ENCODE data around the gene HRH2.

HRH2 gene

DNA sequence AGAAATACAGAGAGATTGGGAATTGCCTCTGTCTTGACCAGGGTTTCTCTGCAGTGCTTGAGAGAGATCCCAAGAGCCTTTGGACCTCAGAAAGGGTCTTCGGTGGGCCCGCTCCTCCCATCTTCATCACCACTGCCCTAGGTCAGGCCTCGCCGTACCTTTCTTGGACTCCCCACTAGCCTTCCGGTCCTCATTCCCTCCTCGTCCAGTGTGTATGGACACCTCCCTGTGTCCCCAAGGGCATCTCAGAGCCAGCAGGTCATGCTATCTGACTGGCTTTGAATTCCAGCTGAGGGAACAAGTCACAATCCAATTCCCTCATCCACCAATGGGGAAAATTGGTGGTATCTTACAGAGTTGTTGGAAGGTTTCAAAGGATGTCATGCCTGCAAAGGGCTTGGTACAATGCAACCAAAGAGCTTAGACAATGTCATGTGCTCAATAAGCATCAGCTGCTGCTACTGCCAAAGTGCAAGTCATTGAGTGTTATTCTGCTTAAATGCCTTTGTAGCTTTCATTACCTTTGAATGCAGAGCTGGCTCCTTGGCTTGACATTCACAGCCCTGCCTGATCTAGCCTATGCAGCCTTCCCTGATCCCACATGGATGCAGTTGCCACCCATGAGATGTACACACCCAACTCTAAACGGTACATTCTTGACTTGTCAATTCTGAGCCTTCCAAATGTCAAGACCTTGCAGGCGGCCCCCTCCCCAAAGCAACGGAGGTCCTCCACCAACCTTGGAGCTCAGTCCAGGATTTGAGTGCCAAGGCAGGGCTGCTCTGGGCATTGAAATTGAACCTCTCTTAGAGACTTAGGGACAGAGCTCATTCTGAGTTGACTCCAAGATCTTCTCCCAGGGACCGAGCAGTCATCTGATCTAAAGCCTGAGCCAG is 58.0 kb downstream of the HRH2 start:
- TF ChIP-seq GATA2 (IDR thresholded peaks at IDR 0.05; ENCODE audit: low read depth, low read length) (no peak), GATA3 (IDR thresholded peaks at IDR 0.05; ENCODE audit: low read depth, low read length) (no peak)

- TF ChIP-seq GATA3 (IDR thresholded peaks at IDR 0.05; ENCODE audit: low read depth, low read length) (no peak), GATA2 (IDR thresholded peaks at IDR 0.05; ENCODE audit: low read depth, low read length) (no peak)
Observed at GRCh38 chr5:175717837-175718236, 60.0 kb downstream of the HRH2 start.

GRCh38 chr5:175718401-175719108 is 60.7 kb downstream of the HRH2 start:
- TF ChIP-seq GATA3 (IDR thresholded peaks at IDR 0.05; ENCODE audit: low read depth, low read length) (no peak), GATA2 (IDR thresholded peaks at IDR 0.05; ENCODE audit: low read depth, low read length) (no peak)

DNA sequence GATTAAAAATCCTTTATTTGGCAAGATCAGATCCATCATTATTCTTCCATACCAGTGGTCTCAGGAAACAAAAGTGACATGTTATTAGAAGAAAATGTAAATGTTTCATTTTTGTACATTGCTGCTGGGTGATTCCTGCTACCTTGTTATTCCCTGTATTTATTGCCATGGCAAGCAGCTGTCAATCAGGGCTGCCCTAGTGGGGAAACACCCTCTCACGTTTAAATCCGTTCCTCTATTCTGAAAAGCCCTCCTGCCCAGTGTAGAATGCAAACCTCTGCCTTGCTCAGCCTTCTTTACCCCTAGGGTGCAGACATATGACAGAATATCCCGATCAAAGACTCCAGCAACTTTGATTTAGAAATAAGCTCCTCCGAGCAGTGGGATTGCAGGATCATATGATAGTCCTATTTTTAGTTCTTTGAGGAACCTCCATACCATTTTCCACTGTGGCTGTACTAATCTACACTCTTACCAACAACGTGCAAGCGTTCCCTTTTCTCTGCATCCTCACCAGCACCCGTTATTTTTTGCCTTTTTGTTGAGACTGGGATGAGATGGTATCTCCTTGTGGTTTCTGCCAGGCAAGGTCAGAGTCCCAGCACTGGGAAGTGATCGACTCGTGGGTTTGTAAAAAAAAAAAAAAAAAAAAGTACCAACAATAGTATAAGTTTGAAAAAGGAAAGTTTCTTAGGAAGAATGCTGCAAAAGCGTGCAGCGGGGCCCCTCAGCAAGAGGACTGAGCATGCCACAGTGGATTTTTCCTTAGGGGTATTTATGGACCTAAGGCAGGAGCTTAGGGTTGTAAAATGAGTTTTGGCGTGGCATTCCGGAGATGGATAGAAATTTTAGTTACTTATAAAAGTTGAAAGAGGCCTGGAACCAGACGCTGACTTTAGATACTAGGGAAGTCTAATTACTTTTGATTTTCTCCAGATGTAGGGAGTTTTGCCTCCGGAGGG is 66.7 kb downstream of the HRH2 start:
- TF ChIP-seq GATA2 (IDR thresholded peaks at IDR 0.05; ENCODE audit: low read depth, low read length) (no peak), GATA3 (IDR thresholded peaks at IDR 0.05; ENCODE audit: low read depth, low read length) (no peak)

DNA sequence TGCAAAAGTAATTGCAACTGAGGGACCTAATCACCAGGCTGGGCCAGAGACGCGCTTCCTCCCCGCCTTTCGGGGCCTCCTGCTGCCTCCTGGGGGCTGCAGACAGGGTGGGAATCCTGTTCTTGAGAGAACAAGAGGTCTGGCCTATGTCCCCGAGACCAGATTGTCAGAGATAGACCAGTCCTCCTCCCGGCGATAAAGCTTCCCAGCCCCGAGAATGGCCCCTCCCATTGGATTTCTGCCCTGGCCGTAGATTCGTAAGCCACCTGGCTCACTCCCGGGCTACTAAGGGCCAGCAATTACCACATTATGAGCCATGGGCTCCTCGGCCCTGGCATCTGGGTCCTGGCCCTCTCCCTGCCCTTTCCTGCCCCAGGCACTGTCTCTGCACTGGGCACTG is 70.4 kb downstream of the HRH2 start:
- no peak for TF ChIP-seq GATA2 (IDR thresholded peaks at IDR 0.05; ENCODE audit: low read depth, low read length)
- no peak for TF ChIP-seq GATA3 (IDR thresholded peaks at IDR 0.05; ENCODE audit: low read depth, low read length)

GRCh38 chr5:175728885-175729828 is 71.3 kb downstream of the HRH2 start:
- TF ChIP-seq GATA3 (IDR thresholded peaks at IDR 0.05; ENCODE audit: low read depth, low read length) = no peak
- TF ChIP-seq GATA2 (IDR thresholded peaks at IDR 0.05; ENCODE audit: low read depth, low read length) = no peak

GRCh38 chr5:175729829-175730277 is 72.0 kb downstream of the HRH2 start:
- no peak for TF ChIP-seq GATA2 (IDR thresholded peaks at IDR 0.05; ENCODE audit: low read depth, low read length)
- no peak for TF ChIP-seq GATA3 (IDR thresholded peaks at IDR 0.05; ENCODE audit: low read depth, low read length)

GRCh38 chr5:175731172-175731571 is 73.3 kb downstream of the HRH2 start:
- no peak for TF ChIP-seq GATA2 (IDR thresholded peaks at IDR 0.05; ENCODE audit: low read depth, low read length)
- no peak for TF ChIP-seq GATA3 (IDR thresholded peaks at IDR 0.05; ENCODE audit: low read depth, low read length)

DNA sequence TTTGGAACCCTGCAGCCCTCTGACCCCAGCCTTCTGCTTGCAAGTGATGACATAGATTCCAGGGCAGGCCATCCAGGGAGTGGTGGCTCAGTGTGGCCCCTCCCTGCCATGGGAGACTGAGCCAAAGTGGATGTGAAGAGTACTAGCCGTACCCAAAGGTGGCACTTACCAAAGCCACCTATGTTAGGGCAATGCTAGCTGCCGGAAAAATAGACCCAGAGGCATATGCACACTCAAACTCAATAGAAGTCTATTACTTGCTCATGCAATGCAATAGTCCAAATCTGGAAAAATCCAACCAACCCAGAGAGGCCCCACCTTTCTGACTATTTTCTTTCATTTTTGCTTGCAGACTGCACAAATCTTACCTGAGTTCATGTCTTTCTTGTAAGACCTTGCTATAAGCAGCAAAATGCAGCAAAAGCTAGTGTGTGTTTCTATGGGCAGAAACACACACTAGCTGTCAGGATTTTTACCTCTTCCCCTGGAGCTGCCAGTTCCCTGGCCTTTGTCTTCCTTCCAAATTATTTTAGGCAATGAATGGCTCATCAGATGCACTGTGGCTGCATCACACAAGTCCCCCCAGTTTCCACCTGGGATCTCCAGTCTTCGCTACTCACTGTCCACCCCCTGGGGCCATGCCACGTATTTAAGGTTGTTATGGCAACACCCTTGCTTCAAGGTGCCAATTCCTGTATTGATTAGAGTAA is 74.0 kb downstream of the HRH2 start:
- TF ChIP-seq GATA2 (IDR thresholded peaks at IDR 0.05; ENCODE audit: low read depth, low read length) (no peak), GATA3 (IDR thresholded peaks at IDR 0.05; ENCODE audit: low read depth, low read length) (no peak)

GRCh38 chr5:175733017-175733416 is 75.1 kb downstream of the HRH2 start:
- TF ChIP-seq GATA2 (IDR thresholded peaks at IDR 0.05; ENCODE audit: low read depth, low read length) (no peak), GATA3 (IDR thresholded peaks at IDR 0.05; ENCODE audit: low read depth, low read length) (no peak)

DNA sequence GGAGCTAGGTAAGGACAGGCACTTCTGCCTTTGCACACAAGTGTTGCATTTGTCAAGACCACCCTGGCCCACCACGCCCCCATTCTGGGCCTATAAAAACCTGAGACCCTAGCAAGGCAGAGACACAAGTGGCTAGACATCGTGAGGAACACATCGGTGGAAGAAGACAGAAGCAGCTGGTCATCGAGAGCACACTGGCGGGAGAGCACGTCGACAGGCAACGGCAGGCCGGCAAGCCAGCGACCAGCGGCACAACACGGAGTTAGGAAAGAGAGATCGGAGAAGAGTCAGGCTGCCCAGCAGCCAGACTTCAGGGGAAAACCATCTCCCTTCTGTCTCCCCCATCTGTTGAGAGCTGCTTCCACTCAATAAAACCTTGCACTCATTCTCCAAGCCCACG is 76.1 kb downstream of the HRH2 start:
- TF ChIP-seq GATA3 (IDR thresholded peaks at IDR 0.05; ENCODE audit: low read depth, low read length) = no peak
- no peak for TF ChIP-seq GATA2 (IDR thresholded peaks at IDR 0.05; ENCODE audit: low read depth, low read length)

- TF ChIP-seq GATA3 (IDR thresholded peaks at IDR 0.05; ENCODE audit: low read depth, low read length) (no peak), GATA2 (IDR thresholded peaks at IDR 0.05; ENCODE audit: low read depth, low read length) (no peak)
Observed at GRCh38 chr5:175734501-175734900, 76.6 kb downstream of the HRH2 start.
